Measurements from ENCODE around the gene KIF16B. TPM values are rescaled to one million over a fixed set of nuclear protein-coding genes. Genes with fewer than 3 reads are reported as not detected.
A peak's percentile ranks its signal among the peaks of the same experiment; 100 is the strongest.
"Not testable (repeated sequence)": the region's sequence is repeated elsewhere in the genome, so short reads cannot be mapped to it uniquely, and the experiment has no call there.

Gene KIF16B
- total RNA-seq, 1 donor from 2014 or later: 18.6 TPM

GRCh38 chr20:16261733-16262273 lies 311.4 kb downstream of the KIF16B start:
- no peak for DNase-seq (ENCODE audit: low read depth)

GRCh38 chr20:16260911-16261310 lies 312.3 kb downstream of the KIF16B start:
- no peak for DNase-seq (ENCODE audit: low read depth)

- DNase-seq (ENCODE audit: low read depth): not testable (repeated sequence)
Measured at GRCh38 chr20:16260133-16260532, 313.1 kb downstream of the KIF16B start.

- DNase-seq (ENCODE audit: low read depth): no peak
Measured at GRCh38 chr20:16258766-16259165, 314.5 kb downstream of the KIF16B start.

GRCh38 chr20:16257813-16258430 lies 315.3 kb downstream of the KIF16B start:
- DNase-seq (ENCODE audit: low read depth): no peak

GRCh38 chr20:16257021-16257420 lies 316.2 kb downstream of the KIF16B start:
- no peak for DNase-seq (ENCODE audit: low read depth)

- no peak for DNase-seq (ENCODE audit: low read depth)
Measured at GRCh38 chr20:16246870-16247269, 326.4 kb downstream of the KIF16B start.

GRCh38 chr20:16246291-16246690 lies 327.0 kb downstream of the KIF16B start:
- no peak for DNase-seq (ENCODE audit: low read depth)

- DNase-seq (ENCODE audit: low read depth): no peak
Measured at GRCh38 chr20:16245879-16246278, 327.4 kb downstream of the KIF16B start.

- no peak for DNase-seq (ENCODE audit: low read depth)
Measured at GRCh38 chr20:16244892-16245291, 328.4 kb downstream of the KIF16B start.

- DNase-seq (ENCODE audit: low read depth): no peak
Measured at GRCh38 chr20:16243470-16243869, 329.8 kb downstream of the KIF16B start.

- peak; percentile 15 for DNase-seq (ENCODE audit: low read depth)
Measured at GRCh38 chr20:16241911-16242310, 331.3 kb downstream of the KIF16B start.

- no peak for DNase-seq (ENCODE audit: low read depth)
Measured at GRCh38 chr20:16240355-16240754, 332.9 kb downstream of the KIF16B start.

- no peak for DNase-seq (ENCODE audit: low read depth)
Measured at GRCh38 chr20:16236589-16237241, 336.5 kb downstream of the KIF16B start.

GRCh38 chr20:16230402-16230801 lies 342.8 kb downstream of the KIF16B start:
- DNase-seq (ENCODE audit: low read depth): no peak

- no peak for DNase-seq (ENCODE audit: low read depth)
Measured at GRCh38 chr20:16229813-16230212, 343.4 kb downstream of the KIF16B start.

GRCh38 chr20:16228722-16229121 lies 344.5 kb downstream of the KIF16B start:
- no peak for DNase-seq (ENCODE audit: low read depth)

- DNase-seq (ENCODE audit: low read depth): not testable (repeated sequence)
Measured at GRCh38 chr20:16226961-16227360, 346.3 kb downstream of the KIF16B start.

- DNase-seq (ENCODE audit: low read depth): no peak
Measured at GRCh38 chr20:16224836-16225235, 348.4 kb downstream of the KIF16B start.

GRCh38 chr20:16222859-16223411 lies 350.3 kb downstream of the KIF16B start:
- peak; percentile 18 for DNase-seq (ENCODE audit: low read depth)
